NK-92 (cell line): ENCODE results near the gene CCSER2.
"Not testable (repeated sequence)": the region's sequence is repeated elsewhere in the genome, so short reads cannot be mapped to it uniquely, and the experiment has no call there.

Experiments
- DNase-seq: peaks from one replicate; lab custom pipeline; 2025; ENCODE audit not compliant: unreplicated experiment; lab: John Stamatoyannopoulos, UW

Gene CCSER2

DNA sequence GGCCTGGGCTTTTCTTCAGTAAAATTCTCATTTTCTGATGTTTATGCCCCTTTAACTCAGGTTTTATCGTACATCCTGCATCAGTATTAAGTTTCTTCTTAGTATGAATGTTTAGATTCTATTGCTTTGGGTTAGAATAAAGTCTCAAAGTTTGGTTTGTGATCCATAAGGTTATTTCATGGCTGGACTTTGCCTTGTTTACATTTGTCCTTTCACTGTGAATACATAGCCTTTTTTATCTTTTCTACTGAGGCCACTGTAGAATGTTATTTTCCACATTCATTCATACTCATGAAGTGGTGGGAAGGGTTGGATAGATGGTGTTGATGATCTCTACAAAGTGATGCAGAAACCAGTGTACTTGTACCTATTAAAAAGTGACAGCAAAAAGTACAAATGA is 59.8 kb downstream of the CCSER2 start:
- DNase-seq, result no peak

DNA sequence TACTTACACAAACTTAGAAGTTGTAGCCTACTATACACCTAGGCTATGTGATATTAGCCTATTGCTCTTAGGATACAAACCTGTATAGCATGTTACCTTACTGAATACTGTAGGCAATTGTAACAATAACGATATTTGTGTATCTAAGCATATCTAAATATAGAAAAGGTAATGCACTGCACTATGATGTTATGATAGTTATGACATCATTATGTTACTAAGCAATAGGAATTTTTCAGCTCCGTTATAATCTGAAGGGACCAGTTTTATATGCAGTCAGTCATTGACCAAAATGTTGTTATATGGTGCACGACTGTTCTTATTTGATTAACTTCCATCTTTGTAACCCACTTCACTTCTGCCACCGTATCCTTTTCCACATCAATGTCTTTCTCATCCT is 62.0 kb downstream of the CCSER2 start:
- no peak for DNase-seq

DNA sequence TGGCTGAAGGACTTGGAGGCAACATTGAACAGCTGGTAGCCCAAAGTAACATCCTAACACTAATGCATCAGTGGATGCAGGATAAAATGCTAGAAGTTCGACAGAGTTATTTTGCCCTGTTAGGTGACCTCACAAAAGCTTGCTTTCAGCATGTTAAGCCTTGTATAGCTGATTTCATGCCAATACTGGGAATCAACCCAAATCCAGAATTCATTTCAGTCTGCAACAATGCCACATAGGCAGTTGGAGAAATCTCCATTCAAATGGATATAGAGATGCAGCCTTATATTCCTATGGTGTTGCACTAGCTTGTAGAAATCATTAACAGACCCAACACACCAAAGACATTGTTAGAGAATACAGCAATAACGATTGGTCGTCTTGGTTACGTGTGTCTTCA is 62.9 kb downstream of the CCSER2 start:
- DNase-seq, result no peak

DNA sequence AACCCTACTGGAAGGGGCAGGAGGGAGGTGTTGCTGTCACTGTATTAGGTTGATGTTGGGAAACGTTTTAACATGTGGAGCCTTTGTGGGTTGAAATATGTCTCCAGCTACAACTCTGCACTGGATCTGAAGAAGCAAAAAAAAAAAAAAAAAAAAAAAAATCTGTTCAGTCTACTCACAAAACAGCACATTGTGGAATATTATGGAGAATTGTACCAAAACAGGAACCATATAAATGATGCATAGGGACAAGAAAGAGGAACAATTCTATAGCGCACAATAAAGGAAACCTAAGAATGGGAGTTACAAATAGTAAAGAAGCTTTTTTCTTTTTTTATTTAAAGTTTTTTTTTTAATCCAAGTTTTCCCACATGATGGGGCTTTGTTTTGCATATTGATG is 63.8 kb downstream of the CCSER2 start:
- DNase-seq, result no peak

DNA sequence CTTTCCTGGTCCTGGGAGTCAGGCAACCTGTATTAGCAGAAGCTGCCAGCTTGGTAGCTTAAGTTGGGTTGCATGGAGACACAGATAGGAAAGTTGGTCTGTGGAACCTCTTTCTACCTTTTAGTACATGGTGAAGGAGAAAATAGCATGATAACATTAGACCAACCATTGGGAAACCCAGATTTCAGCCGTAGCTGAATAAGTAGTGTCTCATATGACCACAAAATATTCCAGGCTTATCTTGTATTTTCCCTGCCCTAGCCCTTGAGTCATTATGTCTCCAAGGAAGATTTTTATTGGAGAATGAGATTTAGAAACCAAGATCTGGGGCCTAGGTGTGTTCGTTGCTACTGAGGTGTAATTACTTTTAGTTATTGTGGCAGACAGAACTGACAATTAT is 67.2 kb downstream of the CCSER2 start:
- no peak for DNase-seq

DNA sequence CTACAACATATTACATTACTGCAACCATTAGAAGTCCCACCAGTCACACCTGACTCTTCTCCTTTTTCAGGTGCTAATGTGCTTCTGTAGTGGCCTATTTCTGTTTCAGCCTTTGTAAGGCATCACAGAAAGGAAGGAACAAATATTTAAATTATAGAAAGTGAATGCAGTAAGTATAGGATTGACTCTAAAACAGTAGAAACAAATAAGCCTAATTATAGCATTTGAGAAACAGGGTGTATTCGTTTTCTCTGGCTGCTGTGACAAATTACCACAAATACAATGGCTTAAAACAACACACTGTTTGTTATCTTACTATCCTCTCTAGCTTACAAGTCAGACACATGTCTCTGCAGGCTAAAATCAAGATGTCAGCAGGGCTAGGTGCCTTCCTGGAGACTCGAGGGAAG is 69.4 kb downstream of the CCSER2 start:
- DNase-seq, result no peak

DNA sequence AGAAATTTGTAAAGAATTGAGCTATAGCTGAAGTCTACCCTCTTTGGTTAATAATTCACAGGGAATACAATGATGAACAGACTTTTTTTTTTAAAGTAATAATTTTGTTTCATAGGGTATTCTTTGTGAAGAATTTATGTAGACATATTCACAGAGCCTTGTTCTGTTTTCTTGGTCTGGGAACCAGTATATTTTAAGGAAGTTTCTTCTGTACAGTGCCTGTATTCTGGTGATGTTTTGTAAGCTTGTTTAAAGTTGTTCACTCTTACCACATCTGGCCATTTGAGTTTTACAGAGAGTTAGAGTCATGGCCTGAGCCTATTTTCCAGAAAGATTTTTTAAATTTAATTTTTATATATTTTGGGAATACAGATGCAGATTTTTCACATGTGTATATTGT is 70.3 kb downstream of the CCSER2 start:
- no peak for DNase-seq

DNA sequence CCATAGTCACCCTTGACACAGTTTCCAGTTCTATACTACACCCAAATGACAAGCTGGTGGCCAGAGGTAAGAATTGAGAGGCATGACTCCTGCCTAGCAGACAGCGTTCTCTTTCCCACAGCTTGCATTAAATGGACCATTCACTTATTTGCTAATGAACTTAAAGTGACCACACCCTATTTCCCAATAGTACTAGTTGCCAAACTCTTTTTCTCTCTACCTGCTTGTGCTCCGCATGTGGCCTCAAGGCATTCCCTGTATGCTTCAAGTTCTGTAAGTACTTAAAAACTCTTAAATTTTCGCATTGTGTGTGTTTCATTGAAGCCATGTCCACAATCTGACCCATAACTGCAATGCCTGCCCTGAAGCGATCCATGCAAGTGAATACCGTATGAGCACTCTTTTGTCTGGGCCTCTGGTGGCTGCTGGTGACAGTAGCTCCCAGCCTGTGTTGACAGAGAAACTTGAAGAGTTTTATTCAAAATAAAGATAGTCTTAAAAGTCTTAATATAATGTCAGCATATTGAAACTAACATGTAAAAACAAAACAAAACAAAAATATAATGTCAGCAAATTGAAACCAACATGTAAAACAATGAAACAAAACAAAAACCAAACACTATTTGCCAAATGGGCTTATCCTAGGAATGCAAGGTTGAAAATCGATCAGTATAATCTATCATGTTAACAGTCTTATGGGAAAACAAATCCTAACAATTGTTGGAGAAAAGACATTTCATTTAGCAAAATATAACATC is 73.6 kb downstream of the CCSER2 start:
- no peak for DNase-seq

DNA sequence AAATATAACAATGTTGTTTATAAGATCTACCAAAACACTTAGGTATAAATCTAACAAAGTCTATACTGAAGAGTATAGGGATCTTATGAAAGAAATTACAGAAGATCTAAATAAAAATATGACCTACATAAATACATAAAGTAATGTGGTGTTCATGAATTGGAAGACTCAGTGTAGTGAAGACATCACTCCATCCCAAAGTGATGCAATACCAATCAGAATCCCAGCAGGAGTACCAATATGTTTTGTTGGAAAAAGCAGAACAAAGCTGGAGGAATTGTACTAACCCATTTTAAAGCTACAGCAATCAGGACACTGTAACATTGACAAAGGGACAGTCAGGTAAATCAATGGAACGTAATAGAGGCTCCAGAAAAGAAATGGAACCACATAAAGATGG is 76.4 kb downstream of the CCSER2 start:
- no peak for DNase-seq

DNA sequence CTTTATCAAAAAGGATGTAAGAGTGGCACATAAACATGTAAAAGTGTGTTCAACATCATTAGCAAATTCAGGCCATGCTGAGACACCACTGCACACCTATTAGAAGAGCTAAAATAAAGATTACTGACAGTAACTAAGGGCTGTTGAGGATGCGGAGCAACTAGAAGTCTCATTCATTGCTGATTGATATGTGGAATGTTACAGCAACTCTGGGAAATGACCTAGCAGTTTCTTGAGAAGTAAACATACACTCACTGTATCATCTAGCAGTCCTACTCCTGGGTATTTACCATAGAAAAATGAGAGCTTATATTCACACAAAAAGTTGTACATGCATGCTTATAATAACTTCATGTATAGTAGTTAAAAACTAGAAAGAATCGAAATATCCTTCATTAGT is 77.3 kb downstream of the CCSER2 start:
- no peak for DNase-seq

DNA sequence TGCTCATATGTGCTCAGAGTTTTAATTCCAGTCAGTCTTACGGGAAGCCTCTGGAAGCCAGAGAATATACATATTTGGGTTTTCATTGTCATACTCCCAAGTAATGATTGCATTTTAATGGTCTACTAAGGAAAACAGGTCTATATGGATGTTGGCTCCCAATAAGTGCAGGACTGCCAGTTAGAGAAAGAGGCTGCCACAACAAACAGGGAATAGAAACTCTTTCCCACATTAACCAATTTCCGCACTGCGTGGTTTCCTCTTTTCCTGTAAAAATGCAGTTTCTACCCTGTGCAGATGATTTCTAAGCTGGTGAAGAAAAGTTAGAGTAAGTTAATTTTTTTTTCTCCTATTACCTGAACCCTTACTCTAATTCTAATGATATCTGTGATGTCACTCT is 78.2 kb downstream of the CCSER2 start:
- no peak for DNase-seq

DNA sequence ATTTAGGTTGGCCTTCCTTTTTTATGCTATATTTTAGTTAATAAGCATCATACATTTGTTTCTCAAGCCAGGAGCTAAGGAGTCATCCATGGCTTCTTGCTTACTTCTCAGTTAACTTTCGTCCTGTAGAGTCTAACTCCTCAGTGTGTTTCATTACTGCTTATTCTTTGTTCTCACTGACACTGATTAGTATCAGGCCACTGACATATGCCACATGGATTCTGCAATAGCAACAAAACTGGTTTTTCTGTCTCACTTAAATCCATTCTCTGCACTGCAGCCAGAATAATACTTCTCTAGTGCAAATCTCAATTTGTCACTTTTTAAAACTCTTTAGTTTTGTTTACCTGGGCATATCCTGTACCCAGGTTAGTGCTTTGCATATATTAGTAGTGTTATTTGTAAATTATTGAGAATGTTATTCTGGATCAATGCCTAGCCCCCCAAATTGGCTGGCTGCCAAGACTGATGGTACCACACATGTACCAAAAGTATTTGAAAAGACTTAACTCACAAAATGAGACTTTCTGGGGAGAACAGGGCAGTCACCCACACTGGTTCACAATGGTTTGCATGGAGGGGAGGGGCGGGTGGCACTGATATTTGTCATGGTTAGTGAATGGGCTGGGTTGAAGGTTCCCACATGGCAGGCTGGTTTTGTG is 79.1 kb downstream of the CCSER2 start:
- no peak for DNase-seq

DNA sequence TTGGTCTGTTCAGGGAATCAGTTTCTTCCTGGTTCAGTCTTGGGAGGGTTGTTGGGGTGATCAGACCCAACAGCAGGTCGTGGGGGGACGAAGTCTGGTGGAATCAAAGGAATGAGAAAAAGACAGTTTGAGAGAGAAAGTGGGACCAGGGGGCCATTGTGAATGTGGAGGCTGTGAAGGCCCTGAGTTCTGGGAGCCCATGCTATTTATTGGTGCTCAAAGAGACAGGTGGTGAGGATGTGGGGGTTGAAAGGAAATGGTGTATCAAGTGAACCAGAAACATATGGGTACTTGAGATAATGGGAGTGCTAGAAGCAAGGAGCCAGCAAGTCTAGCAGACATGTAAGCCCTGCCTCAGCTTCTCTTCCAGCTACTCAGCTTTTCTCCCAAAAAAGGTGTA is 84.1 kb downstream of the CCSER2 start:
- no peak for DNase-seq

DNA sequence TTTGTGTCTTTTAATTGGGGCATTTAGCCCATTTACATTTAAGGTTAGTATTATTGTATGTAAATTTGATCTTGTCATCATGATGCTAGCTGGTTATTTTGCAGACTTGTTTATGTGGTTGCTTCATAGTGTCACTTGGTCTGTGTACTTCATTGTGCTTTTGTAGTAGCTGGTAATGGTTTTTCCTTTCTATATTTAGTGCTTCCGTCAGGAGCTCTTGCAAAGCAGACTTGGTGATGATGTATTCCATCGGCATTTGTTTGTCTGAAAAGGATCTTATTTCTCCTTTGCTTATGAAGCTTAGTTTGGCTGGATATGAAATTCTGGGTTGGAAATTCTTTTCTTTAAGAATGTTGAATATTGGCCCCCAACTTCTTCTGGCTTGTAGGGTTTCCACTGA is 85.7 kb downstream of the CCSER2 start:
- DNase-seq, result not testable (repeated sequence)

DNA sequence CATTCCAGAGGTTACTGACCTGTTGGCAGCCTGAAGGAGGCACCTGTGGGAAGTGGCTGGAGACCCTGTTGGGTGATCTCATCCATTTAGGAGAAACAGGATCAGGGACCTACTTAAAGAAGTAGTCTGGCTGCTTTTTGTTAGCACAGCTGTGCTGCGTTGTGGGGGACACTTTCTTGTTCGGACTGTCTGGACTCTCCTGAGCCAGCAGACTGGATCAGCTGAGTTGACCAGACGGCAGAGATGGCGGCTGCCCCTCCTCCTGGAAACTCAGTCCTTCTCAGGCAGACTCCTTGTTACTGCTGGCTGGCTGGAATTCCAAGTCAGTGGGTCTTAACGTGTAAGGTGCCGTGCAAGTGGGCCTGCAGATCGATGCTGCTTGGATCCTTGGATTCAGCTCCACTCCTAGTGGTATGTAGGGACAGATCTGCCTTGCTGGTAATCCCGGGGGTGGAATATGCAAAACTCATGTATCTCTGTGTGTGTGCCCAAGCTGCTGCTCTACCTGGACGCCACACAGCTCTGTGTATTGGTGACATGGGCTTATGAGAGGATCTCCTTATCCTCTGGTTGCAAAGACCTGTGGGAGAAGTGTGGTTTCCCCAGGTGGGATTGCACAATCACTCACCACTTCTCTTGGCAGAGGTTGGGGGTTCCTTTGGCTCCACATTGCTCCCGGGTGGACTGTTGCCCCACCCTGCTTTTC is 87.3 kb downstream of the CCSER2 start:
- no peak for DNase-seq

DNA sequence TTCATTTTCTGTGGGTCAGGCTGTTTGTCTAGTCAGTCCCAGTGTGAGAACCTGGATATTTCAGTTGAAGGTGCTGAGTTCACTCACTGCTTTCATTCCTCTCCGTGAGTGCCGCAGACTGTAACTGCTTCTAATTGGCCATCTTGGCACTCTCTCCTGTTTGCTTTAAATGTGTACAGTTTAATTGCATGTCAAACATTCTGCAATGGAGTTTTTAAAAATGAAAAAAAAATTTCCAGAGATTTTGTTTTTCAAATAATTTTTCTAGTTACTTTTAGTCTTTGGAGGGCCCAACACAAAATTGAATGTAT is 87.8 kb downstream of the CCSER2 start:
- DNase-seq, result no peak

DNA sequence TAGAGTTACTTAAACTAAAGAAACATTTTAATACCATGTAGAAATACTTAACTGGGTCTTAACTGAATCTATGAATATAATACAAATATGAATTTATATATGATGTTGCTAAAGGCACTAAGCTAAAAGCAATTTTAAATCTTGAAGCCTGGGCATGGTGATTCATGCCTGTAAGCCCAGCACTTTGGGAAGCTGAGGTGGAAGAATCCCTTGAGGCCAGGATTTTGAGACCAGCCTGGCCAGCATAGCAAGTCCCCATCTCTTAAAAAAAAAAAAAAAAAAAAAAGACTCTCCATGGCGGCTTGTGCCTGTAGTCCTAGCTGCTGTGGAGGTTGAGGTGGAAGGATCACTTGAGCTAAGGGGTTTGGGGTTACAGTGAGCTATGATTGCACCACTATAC is 95.3 kb downstream of the CCSER2 start:
- no peak for DNase-seq

DNA sequence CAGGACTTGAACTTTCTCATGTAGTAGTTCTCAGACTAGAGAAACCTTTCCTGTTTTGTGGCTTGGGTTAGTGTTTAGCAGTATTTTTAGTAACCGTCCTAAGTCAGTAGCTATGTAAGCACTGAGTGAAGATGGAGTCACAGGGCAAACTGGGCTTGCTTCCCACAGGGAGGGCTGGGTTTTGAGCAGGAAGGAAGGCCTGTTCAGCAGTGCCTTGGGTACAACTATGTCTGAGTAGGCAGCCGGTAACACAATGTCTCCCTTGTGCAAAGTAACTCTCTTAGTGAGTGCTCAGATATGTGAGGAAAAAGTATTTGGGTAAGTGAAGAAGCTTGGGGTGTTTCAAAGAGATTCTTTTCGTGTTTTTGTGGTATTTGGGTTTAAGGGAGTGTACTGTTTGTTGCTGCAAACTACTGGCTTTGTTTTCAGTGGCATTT is 96.4 kb downstream of the CCSER2 start:
- no peak for DNase-seq

DNA sequence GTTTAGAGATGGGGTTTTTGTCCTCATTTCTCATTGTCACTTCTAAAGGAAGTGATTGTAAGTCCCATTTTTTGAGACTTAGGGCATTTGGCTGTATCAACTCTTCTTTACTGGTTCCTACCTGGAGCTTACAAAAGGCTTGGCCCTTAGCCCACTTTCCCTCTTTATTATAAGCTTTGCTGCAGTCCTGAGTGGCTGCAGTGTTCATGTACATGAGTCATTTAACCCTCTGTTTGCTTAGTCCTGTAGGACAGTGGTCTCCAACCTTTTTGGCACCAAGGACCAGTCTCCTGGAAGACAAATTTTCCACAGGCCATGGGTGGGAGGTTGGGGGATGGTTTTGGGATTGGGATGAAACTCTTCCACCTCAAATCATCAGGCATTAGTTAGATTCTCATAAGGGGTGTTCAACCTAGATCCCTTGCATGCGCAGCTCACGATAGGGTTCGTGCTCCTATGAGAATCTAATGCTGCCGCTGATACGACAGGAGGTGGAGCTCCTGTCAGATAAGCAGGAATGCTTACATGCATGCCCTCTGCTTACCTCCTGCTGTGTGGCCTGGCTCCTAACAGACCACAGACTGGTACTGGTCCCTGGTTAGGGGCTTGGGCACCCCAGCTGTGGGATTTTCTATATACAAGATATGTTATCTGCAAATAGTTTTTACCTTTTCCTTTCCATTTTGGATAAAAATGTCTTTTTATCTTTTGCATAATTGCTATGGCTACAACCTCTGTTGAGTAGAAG is 99.7 kb downstream of the CCSER2 start:
- DNase-seq, result no peak

DNA sequence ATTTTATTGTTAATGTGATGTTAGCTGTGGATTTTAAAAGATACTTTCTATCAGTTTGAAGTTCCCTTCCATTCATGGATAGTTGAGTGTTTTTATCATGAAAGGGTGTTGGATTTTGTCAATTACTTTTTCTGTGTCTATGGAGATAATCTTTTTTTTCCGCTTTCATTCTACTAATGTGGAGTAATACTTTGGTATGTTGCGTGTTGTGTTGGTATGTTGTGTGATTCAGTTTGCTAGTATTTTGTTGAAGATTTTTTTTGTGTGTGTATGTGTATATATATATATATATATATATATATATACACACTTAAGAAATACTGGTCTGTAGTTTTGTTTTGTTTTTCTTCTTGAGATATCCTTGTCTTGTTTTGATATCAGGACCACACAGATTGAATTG is 100.3 kb downstream of the CCSER2 start:
- DNase-seq, result no peak

DNA sequence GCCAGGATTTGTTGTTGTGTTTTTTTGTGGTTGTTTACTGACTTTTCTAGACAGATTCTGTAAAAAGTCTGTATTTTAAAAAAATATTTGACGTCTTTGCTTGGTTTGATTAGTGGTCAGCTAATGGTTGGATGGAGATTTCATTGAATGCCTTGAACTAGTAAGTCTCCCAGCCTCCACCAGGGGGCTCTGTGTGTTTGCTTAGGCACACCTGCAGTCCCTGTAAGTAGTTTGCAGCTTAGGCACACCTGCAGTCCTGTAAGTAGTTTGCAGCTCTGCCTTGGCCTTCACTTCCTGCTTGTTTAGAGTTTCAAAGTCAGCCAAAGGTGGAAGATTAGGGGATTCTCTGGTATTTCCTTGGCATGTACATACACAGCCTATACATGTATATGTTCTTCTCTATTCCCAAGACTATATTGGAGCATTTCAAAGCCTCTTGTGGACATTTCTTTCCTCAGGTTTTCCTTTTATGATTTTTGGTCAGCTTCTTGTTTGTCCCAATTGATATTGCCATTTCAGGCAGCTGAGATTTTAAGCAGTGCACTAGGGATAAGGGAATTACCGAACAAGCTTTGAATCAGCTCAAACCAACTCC is 101.6 kb downstream of the CCSER2 start:
- no peak for DNase-seq
